ENCODE results near the gene TUBD1. TPM values are rescaled to one million over a fixed set of nuclear protein-coding genes. Genes with fewer than 3 reads are reported as not detected.

Gene TUBD1
- polyA plus RNA-seq, 1 donor (not counting 4 experiments of a cell fraction or from before 2014, with no cell fraction given), result 7.6 TPM

GRCh38 chr17:59825533-59826322 is 67.0 kb downstream of the TUBD1 start:
- peak; percentile 26 for FAIRE-seq
- Histone ChIP-seq H3K79me2 (ENCODE audit: control insufficient read depth, insufficient read depth, low read length) (peaks cover 3% of the 10 kb centered on the region), H3K4me3 (ENCODE audit: control insufficient read depth in 2 of 3, extremely low read depth in 1 of 3, insufficient read depth in 2 of 3, low read depth in 1 of 3, low read length in 3 of 3) (no peak overlapping the region), H2AFZ (ENCODE audit: control insufficient read depth, low read length) (no peak overlapping the region), H3K27me3 (ENCODE audit: control insufficient read depth, extremely low read depth, insufficient read depth, low read length) (no peaks in the 10 kb centered on the region), H3K4me2 (ENCODE audit: control insufficient read depth, extremely low read depth, insufficient read depth, low read depth, low read length) (peak overlapping the region; percentile 29), H3K27ac (ENCODE audit: control insufficient read depth, insufficient read depth, low read length) (peak overlapping the region; percentile 36), H3K9me1 (ENCODE audit: control insufficient read depth, extremely low read depth, insufficient read depth, low read length) (no peaks in the 10 kb centered on the region), H4K20me1 (ENCODE audit: control insufficient read depth, extremely low read depth, insufficient read depth, low read length) (no peaks in the 10 kb centered on the region), H3K4me1 (ENCODE audit: control insufficient read depth, extremely low read depth, insufficient read depth, low read length) (peaks cover 43% of the 10 kb centered on the region), H3K36me3 (ENCODE audit: control insufficient read depth in 2 of 2, extremely low read depth in 1 of 2, insufficient read depth in 2 of 2, low read length in 2 of 2) (peaks cover 0 to 3% of the 10 kb centered on the region in 2 experiments), H3K9me3 (ENCODE audit: control insufficient read depth, low read depth, low read length) (no peaks in the 10 kb centered on the region), H3K9ac (ENCODE audit: control insufficient read depth, extremely low read depth, insufficient read depth, low read length) (no peak overlapping the region)
- TF ChIP-seq EZH2 (IDR thresholded peaks at IDR 0.05; ENCODE audit: low read length) (no peak), CTCF (optimal IDR thresholded peaks at IDR 0.05 in 1 of 3, IDR thresholded peaks at IDR 0.05 in 1 of 3, conservative IDR thresholded peaks at IDR 0.05 in 1 of 3; ENCODE audit: extremely low read depth in 1 of 3, insufficient read depth in 2 of 3, low read length in 3 of 3) (no peak)
- no peak for DNase-seq (ENCODE audit: low read depth, low spot score)
- dilution Hi-C loops (cut with MboI; ENCODE audit: extremely low pct_ligation_motif_present, low sequenced_read_pairs), result no loop called here

GRCh38 chr17:59815965-59816364 is 76.8 kb downstream of the TUBD1 start:
- DNase-seq (ENCODE audit: low read depth, low spot score) (no peak), FAIRE-seq (no peak)
- Histone ChIP-seq H2AFZ (ENCODE audit: control insufficient read depth, low read length) (no peak overlapping the region), H3K27me3 (ENCODE audit: control insufficient read depth, extremely low read depth, insufficient read depth, low read length) (no peaks in the 10 kb centered on the region), H4K20me1 (ENCODE audit: control insufficient read depth, extremely low read depth, insufficient read depth, low read length) (no peaks in the 10 kb centered on the region), H3K27ac (ENCODE audit: control insufficient read depth, insufficient read depth, low read length) (no peak overlapping the region), H3K36me3 (ENCODE audit: control insufficient read depth in 2 of 2, extremely low read depth in 1 of 2, insufficient read depth in 2 of 2, low read length in 2 of 2) (peaks cover 0 to 2% of the 10 kb centered on the region in 2 experiments), H3K4me2 (ENCODE audit: control insufficient read depth, extremely low read depth, insufficient read depth, low read depth, low read length) (no peak overlapping the region), H3K9me1 (ENCODE audit: control insufficient read depth, extremely low read depth, insufficient read depth, low read length) (no peaks in the 10 kb centered on the region), H3K9me3 (ENCODE audit: control insufficient read depth, low read depth, low read length) (no peaks in the 10 kb centered on the region), H3K4me3 (ENCODE audit: control insufficient read depth in 2 of 3, extremely low read depth in 1 of 3, insufficient read depth in 2 of 3, low read depth in 1 of 3, low read length in 3 of 3) (no peak overlapping the region), H3K4me1 (ENCODE audit: control insufficient read depth, extremely low read depth, insufficient read depth, low read length) (no peaks in the 10 kb centered on the region), H3K79me2 (ENCODE audit: control insufficient read depth, insufficient read depth, low read length) (no peaks in the 10 kb centered on the region), H3K9ac (ENCODE audit: control insufficient read depth, extremely low read depth, insufficient read depth, low read length) (no peak overlapping the region)
- TF ChIP-seq CTCF (optimal IDR thresholded peaks at IDR 0.05 in 1 of 3, IDR thresholded peaks at IDR 0.05 in 1 of 3, conservative IDR thresholded peaks at IDR 0.05 in 1 of 3; ENCODE audit: extremely low read depth in 1 of 3, insufficient read depth in 2 of 3, low read length in 3 of 3), result no peak
- dilution Hi-C loops (cut with MboI; ENCODE audit: extremely low pct_ligation_motif_present, low sequenced_read_pairs), result no loop called here

Data from keratinocyte (primary cell).